A549 (cell line): Measurements from ENCODE around the gene CMTM7. TPM values are rescaled to one million over a fixed set of nuclear protein-coding genes. Genes with fewer than 3 reads are reported as not detected.

ENCODE experiments used
- ATAC-seq, 2 experiments: fragments of 200-7000 bp in 1 of 2; fragments of >200 bp in 1 of 2; cut with Nextera tagmentation in 1 of 2; cut with Tn5 transposase in 1 of 2; 3 replicates each; pipeline versions ENCODE4 v1.8.0 to v1.9.1; 2018 to 2020; ENCODE audit warnings: mild to moderate bottlenecking in 1 of 2, moderate library complexity in 1 of 2
- CTCF ChIA-PET: fragments of 300-600 bp; sonication (Branson Sonifier 250); formaldehyde crosslinking; extraction: SDS; loops from one replicate; lab custom pipeline; 2021; ENCODE audit warnings: antibody characterized with exemption, inconsistent platforms; lab: Yijun Ruan, JAX
- POLR2A ChIA-PET: fragments of 350-600 bp; formaldehyde crosslinking; extraction: SDS; loops from one replicate; lab custom pipeline; 2021; ENCODE audit warnings: antibody characterized with exemption, inconsistent platforms; lab: Yijun Ruan, JAX
- DNase-seq, 2 experiments: peaks; one replicate each; pipeline versions ENCODE4 v3.0.0 to v3.0.0-alpha.2; 2011 to 2016; ENCODE audit warnings: low read depth in 1 of 2, low spot score in 1 of 2
- FAIRE-seq: peaks from 2 replicates; lab custom pipeline; 2011; peaks lifted over from hg19 to GRCh38; lab: Jason Lieb, UNC
- H3K27ac ChIP-seq, 2 experiments: fragments of >200 bp; sonication (Bioruptor Twin); formaldehyde crosslinking; 3 replicates each; pipeline ENCODE4 v1.5.1; 2016 to 2017
- H3K4me1 ChIP-seq: fragments of >200 bp; sonication (Bioruptor Twin); formaldehyde crosslinking; 3 replicates; pipeline ENCODE4 v1.6.1; 2016
- H3K4me2 ChIP-seq: fragments of >200 bp; sonication (Bioruptor Twin); formaldehyde crosslinking; 3 replicates; pipeline ENCODE4 v1.6.1; 2016
- H3K4me3 ChIP-seq: fragments of >200 bp; sonication (Bioruptor Twin); formaldehyde crosslinking; 3 replicates; pipeline ENCODE4 v1.5.1; 2016
- H3K9me3 ChIP-seq: fragments of >200 bp; sonication (Bioruptor Twin); formaldehyde crosslinking; 3 replicates; pipeline ENCODE4 v1.6.1; 2016
- BHLHE40 ChIP-seq: IDR thresholded peaks from 2 replicates; pipeline ENCODE4 v1.6.1; 2012; ENCODE audit warnings: low read depth, low read length, inconsistent platforms
- CBX2 ChIP-seq: fragments of 200-600 bp; sonication (generic); IDR thresholded peaks from 2 replicates; pipeline ENCODE4 v1.6.1; 2016; ENCODE audit warnings: low read depth, mild to moderate bottlenecking, borderline replicate concordance
- CBX8 ChIP-seq: fragments of 200-600 bp; sonication (generic); IDR thresholded peaks from 2 replicates; pipeline ENCODE4 v1.6.1; 2016
- CHD2 ChIP-seq: fragments of 150-350 bp; IDR thresholded peaks from 2 replicates; pipeline ENCODE4 v1.6.1; 2014; ENCODE audit warnings: low read length; ENCODE audit not compliant: partially characterized antibody
- CHD4 ChIP-seq: fragments of 200-600 bp; sonication (generic); IDR thresholded peaks from 2 replicates; pipeline ENCODE4 v1.6.1; 2016; ENCODE audit warnings: antibody characterized with exemption, mild to moderate bottlenecking, borderline replicate concordance
- EP300 ChIP-seq, 2 experiments: fragments of >200 bp; sonication (Bioruptor Twin); formaldehyde crosslinking; IDR thresholded peaks; 2 replicates in 1 of 2; 3 replicates in 1 of 2; pipeline ENCODE4 v1.6.1; 2016 to 2017
- ESRRA ChIP-seq: fragments of 150-350 bp; IDR thresholded peaks from 2 replicates; pipeline ENCODE4 v1.6.1; 2014; ENCODE audit warnings: mild to moderate bottlenecking, low read length, borderline replicate concordance
- FOSB ChIP-seq: fragments of 250-450 bp; sonication (Bioruptor Pico); IDR thresholded peaks from 2 replicates; pipeline ENCODE4 v1.5.0; 2020; ENCODE audit warnings: mild to moderate bottlenecking, moderate library complexity
- FOSL2 ChIP-seq, 2 experiments: fragments of 450-650 bp in 1 of 2; fragments of >200 bp in 1 of 2; sonication (Bioruptor Twin) in 1 of 2; formaldehyde crosslinking; IDR thresholded peaks; 2 replicates each; pipeline versions ENCODE4 v1.5.0 to v1.6.1; 2016 to 2020; ENCODE audit warnings: mild to moderate bottlenecking in 1 of 2, moderate library complexity in 1 of 2
- GATA3 ChIP-seq: IDR thresholded peaks from 2 replicates; pipeline ENCODE4 v1.6.1; 2012; ENCODE audit warnings: borderline replicate concordance
- HEYL ChIP-seq: fragments of 250-450 bp; sonication (Bioruptor Pico); IDR thresholded peaks from 2 replicates; pipeline ENCODE4 v1.8.0; 2021; ENCODE audit warnings: mild to moderate bottlenecking, moderate library complexity
- HOXB13 ChIP-seq: fragments of 250-450 bp; sonication (Bioruptor Pico); IDR thresholded peaks from 2 replicates; pipeline ENCODE4 v1.5.0; 2020; ENCODE audit warnings: low read depth, mild to moderate bottlenecking, moderate library complexity
- HOXB5 ChIP-seq: fragments of 250-450 bp; sonication (Bioruptor Pico); IDR thresholded peaks from 2 replicates; pipeline ENCODE4 v1.5.0; 2020; ENCODE audit warnings: mild to moderate bottlenecking, moderate library complexity
- JUN ChIP-seq, 2 experiments: fragments of >200 bp; sonication (Bioruptor Twin); formaldehyde crosslinking; IDR thresholded peaks; 2 replicates in 1 of 2; 3 replicates in 1 of 2; pipeline ENCODE4 v1.6.1; 2016 to 2017
- KDM1A ChIP-seq: fragments of 200-600 bp; sonication (generic); IDR thresholded peaks from 2 replicates; pipeline ENCODE4 v1.6.1; 2016; ENCODE audit warnings: low read depth, mild to moderate bottlenecking
- KDM5A ChIP-seq: fragments of 200-600 bp; sonication (generic); IDR thresholded peaks from 2 replicates; pipeline ENCODE4 v1.6.1; 2016; ENCODE audit warnings: antibody characterized with exemption, mild to moderate bottlenecking
- MAZ ChIP-seq: fragments of 150-350 bp; IDR thresholded peaks from 2 replicates; pipeline ENCODE4 v1.6.1; 2014; ENCODE audit warnings: antibody characterized with exemption, low read depth, low read length, borderline replicate concordance
- NR3C1 ChIP-seq: fragments of >200 bp; sonication (Bioruptor Twin); formaldehyde crosslinking; IDR thresholded peaks from 3 replicates; pipeline ENCODE4 v1.6.1; 2017
- PHF8 ChIP-seq: fragments of 200-600 bp; sonication (generic); IDR thresholded peaks from 2 replicates; pipeline ENCODE4 v1.6.1; 2016; ENCODE audit warnings: low read depth, mild to moderate bottlenecking, antibody characterized with exemption, moderate library complexity, borderline replicate concordance
- RAD21 ChIP-seq, 2 experiments: fragments of >200 bp in 1 of 2; sonication (Bioruptor Twin) in 1 of 2; formaldehyde crosslinking in 1 of 2; IDR thresholded peaks in 1 of 2; conservative IDR thresholded peaks in 1 of 2; 2 replicates in 1 of 2; 3 replicates in 1 of 2; pipeline ENCODE4 v1.6.1; 2012 to 2018; ENCODE audit warnings: inconsistent platforms in 1 of 2
- RCOR1 ChIP-seq: fragments of 150-350 bp; IDR thresholded peaks from 2 replicates; pipeline ENCODE4 v1.6.1; 2014; ENCODE audit warnings: antibody characterized with exemption, low read length, low read depth
- RFX5 ChIP-seq: fragments of 450-650 bp; IDR thresholded peaks from 2 replicates; pipeline ENCODE4 v1.7.1; 2014; ENCODE audit warnings: antibody characterized with exemption, mild to moderate bottlenecking, moderate library complexity
- SMC3 ChIP-seq: fragments of >200 bp; sonication (Bioruptor Twin); formaldehyde crosslinking; IDR thresholded peaks from 3 replicates; pipeline ENCODE4 v1.6.1; 2018; ENCODE audit warnings: inconsistent platforms
- ZC3H11A ChIP-seq: fragments of 450-650 bp; IDR thresholded peaks from 2 replicates; pipeline ENCODE4 v1.6.1; 2014; ENCODE audit warnings: antibody characterized with exemption, mild to moderate bottlenecking
- ZSCAN20 ChIP-seq: fragments of 250-450 bp; sonication (Bioruptor Pico); IDR thresholded peaks from 2 replicates; pipeline ENCODE4 v1.8.0; 2022; ENCODE audit warnings: mild to moderate bottlenecking, moderate library complexity
- WGBS: methylation state at CpG from one replicate; pipeline ENCODE4 v1.1.6; 2017; ENCODE audit errors: missing lambda C conversion rate; 5-methylcytosine and 5-hydroxymethylcytosine counted together
- polyA plus RNA-seq, 4 experiments: library from polyadenylated mRNA; depleted of rRNA in 3 of 4; stranded (reverse); fragments of >200 nt; fragmentation: RNase III in 1 of 4; extraction: RNeasy Plus Mini Kit Qiagen cat#74134 plus additional on column Dnase treatment in 1 of 4; gene quantifications; 2 replicates in 3 of 4; 3 replicates in 1 of 4; pipeline ENCODE4 v1.2.3, GENCODE V29; 2011 to 2017
- TF ChIP-seq, protein P1 (sequence below): fragments of 450-650 bp; IDR thresholded peaks from 2 replicates; pipeline ENCODE4 v1.6.1; 2014; ENCODE audit warnings: antibody characterized with exemption
- TF ChIP-seq, protein P2 (sequence below): IDR thresholded peaks from 2 replicates; pipeline ENCODE4 v1.6.1; 2012; ENCODE audit warnings: low read depth, borderline replicate concordance
- TF ChIP-seq, protein P3 (sequence below): IDR thresholded peaks from 2 replicates; pipeline ENCODE4 v1.6.1; 2012
- TF ChIP-seq, protein P4 (sequence below): fragments of >200 bp; sonication (Bioruptor Twin); formaldehyde crosslinking; IDR thresholded peaks from 2 replicates; pipeline ENCODE4 v1.6.1; 2016
- TF ChIP-seq, protein P5 (sequence below): fragments of 150-350 bp; IDR thresholded peaks from 2 replicates; pipeline ENCODE4 v1.6.1; 2014; ENCODE audit warnings: low read depth, mild to moderate bottlenecking, low read length
- TF ChIP-seq, protein P6 (sequence below): fragments of 250-450 bp; sonication (Bioruptor Pico); IDR thresholded peaks from 2 replicates; pipeline ENCODE4 v1.5.0; 2020; ENCODE audit warnings: low read depth, mild to moderate bottlenecking, moderate library complexity
- TF ChIP-seq, protein P7 (sequence below): fragments of 250-450 bp; sonication (Bioruptor Pico); IDR thresholded peaks from 2 replicates; pipeline ENCODE4 v1.5.0; 2021; ENCODE audit warnings: mild to moderate bottlenecking, moderate library complexity, borderline replicate concordance

The CMTM7 gene
- polyA plus RNA-seq, 2 of the 4 experiments (the other 2 are of a cell fraction), result 14.2 to 18.7 TPM

DNA sequence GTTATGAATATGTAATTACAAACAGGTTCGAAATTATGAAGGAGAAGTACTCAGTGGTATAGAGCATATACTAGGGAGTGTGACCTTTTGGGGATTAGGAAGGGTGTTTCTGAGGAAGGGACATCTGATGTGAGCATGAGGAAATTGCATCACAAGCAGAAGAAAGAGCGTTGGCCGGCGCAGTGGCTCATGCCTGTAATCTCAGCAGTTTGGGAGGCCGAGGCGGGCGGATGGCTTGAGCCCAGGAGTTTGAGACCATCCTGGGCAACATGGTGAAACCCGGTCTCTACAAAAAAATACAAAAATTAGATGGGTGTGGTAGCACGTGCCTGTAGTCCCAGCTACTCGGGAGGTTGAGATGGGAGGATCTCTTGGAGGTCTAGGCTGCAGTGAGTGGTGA, 6.9 kb downstream of the CMTM7 start:
- H3K27ac ChIP-seq, result no peak overlapping the region
- CTCF ChIA-PET, result interaction anchor here (0.6 to 4.6 kb wide), 6 partner anchors 12 to 221 kb away, joined by 3 to 33 read pairs (median 4); no protein-coding TSS in a partner anchor

DNA sequence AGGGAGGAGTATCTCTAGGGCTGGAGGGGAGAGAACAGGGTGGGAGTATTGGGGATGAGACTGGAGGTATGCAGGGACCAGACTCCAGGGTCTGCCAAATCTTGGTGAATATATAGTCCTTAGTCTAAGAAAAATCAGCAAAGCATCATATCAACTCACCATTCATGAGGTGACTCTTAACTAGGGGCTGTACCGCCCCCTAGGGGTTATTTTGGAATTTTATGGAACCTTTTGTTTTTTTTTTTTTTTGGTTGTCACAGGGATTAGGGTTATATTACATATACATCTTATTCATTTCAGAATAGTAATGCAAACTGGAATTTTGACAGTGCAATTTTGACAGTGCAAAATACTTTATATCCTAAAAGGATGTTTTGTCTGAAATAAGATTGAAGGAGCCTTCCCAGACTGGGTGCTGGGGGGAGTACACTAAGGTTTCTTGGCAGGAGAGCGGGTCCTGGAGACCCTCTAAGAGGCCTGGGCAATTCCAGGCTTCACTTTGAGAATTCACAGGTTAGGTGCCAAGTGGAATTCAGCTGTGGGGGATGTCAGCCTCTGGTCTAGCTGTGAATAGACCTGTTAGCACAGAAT, 7.5 kb downstream of the CMTM7 start:
- CTCF ChIA-PET, result interaction anchor here (1.0 to 4.6 kb wide), 10 partner anchors 9 to 451 kb away, joined by 3 to 33 read pairs (median 4); partner anchors contain the start of gene CMTM7
- no peak for FAIRE-seq
- H3K4me1 ChIP-seq, result peaks cover 14% of the 10 kb centered on the region; the same call in 2 of the 3 replicates
- H3K9me3 ChIP-seq, result no peaks in the 10 kb centered on the region
- H3K4me3 ChIP-seq, result no peak overlapping the region
- H3K27ac ChIP-seq, result no peak overlapping the region
- POLR2A ChIA-PET, result no interaction called here
- ATAC-seq, result peak; percentile 37 to 45; a peak in 4 of 6 replicates
- peak; percentile 48 to 59 for DNase-seq
- no peak overlapping the region for H3K4me2 ChIP-seq
- 53% methylated on average over 2 of the region's 2 CpGs for WGBS
- TF ChIP-seq, protein P1, sequence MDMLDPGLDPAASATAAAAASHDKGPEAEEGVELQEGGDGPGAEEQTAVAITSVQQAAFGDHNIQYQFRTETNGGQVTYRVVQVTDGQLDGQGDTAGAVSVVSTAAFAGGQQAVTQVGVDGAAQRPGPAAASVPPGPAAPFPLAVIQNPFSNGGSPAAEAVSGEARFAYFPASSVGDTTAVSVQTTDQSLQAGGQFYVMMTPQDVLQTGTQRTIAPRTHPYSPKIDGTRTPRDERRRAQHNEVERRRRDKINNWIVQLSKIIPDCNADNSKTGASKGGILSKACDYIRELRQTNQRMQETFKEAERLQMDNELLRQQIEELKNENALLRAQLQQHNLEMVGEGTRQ, result no peak
- TF ChIP-seq EP300 (IDR thresholded peaks at IDR 0.05), result no peak
- TF ChIP-seq, protein P2, sequence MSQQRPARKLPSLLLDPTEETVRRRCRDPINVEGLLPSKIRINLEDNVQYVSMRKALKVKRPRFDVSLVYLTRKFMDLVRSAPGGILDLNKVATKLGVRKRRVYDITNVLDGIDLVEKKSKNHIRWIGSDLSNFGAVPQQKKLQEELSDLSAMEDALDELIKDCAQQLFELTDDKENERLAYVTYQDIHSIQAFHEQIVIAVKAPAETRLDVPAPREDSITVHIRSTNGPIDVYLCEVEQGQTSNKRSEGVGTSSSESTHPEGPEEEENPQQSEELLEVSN, result no peak
- no peak for TF ChIP-seq ZC3H11A
- TF ChIP-seq, protein P3, sequence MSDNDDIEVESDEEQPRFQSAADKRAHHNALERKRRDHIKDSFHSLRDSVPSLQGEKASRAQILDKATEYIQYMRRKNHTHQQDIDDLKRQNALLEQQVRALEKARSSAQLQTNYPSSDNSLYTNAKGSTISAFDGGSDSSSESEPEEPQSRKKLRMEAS, result no peak
- peak; percentile 67 to 69 for TF ChIP-seq RAD21 (conservative IDR thresholded peaks at IDR 0.05 in 1 of 2, IDR thresholded peaks at IDR 0.05 in 1 of 2)
- TF ChIP-seq PHF8, result no peak
- no peak for TF ChIP-seq BHLHE40
- TF ChIP-seq, protein P4, sequence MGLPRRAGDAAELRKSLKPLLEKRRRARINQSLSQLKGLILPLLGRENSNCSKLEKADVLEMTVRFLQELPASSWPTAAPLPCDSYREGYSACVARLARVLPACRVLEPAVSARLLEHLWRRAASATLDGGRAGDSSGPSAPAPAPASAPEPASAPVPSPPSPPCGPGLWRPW, result no peak
- TF ChIP-seq, protein P5, sequence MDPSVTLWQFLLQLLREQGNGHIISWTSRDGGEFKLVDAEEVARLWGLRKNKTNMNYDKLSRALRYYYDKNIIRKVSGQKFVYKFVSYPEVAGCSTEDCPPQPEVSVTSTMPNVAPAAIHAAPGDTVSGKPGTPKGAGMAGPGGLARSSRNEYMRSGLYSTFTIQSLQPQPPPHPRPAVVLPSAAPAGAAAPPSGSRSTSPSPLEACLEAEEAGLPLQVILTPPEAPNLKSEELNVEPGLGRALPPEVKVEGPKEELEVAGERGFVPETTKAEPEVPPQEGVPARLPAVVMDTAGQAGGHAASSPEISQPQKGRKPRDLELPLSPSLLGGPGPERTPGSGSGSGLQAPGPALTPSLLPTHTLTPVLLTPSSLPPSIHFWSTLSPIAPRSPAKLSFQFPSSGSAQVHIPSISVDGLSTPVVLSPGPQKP, result no peak
- TF ChIP-seq HEYL (CRISPR knock-in tag), result no peak
- TF ChIP-seq FOSL2 (IDR thresholded peaks at IDR 0.05), result no peak
- no peak for TF ChIP-seq FOSL2 (CRISPR knock-in tag; IDR thresholded peaks at IDR 0.05)
- no peak for TF ChIP-seq NR3C1
- TF ChIP-seq SMC3, result peak; percentile 33; the same call in 1 of the 3 replicates
- no peak for TF ChIP-seq HOXB5 (CRISPR knock-in tag)
- TF ChIP-seq CBX8, result no peak
- TF ChIP-seq KDM5A, result no peak
- TF ChIP-seq FOSB, result no peak
- TF ChIP-seq RFX5, result no peak
- TF ChIP-seq, protein P6, sequence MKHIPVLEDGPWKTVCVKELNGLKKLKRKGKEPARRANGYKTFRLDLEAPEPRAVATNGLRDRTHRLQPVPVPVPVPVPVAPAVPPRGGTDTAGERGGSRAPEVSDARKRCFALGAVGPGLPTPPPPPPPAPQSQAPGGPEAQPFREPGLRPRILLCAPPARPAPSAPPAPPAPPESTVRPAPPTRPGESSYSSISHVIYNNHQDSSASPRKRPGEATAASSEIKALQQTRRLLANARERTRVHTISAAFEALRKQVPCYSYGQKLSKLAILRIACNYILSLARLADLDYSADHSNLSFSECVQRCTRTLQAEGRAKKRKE, result no peak

More for the DNA sequence above, 6.9 kb downstream of the CMTM7 start:
- no peak for TF ChIP-seq ESRRA
- no peak for TF ChIP-seq GATA3
- TF ChIP-seq CHD2, result no peak
- no peak for TF ChIP-seq RAD21 (conservative IDR thresholded peaks at IDR 0.05 in 1 of 2, IDR thresholded peaks at IDR 0.05 in 1 of 2)
- TF ChIP-seq CBX2, result no peak
- TF ChIP-seq HEYL (CRISPR knock-in tag), result no peak
- no peak for TF ChIP-seq RCOR1
- TF ChIP-seq, protein P7, sequence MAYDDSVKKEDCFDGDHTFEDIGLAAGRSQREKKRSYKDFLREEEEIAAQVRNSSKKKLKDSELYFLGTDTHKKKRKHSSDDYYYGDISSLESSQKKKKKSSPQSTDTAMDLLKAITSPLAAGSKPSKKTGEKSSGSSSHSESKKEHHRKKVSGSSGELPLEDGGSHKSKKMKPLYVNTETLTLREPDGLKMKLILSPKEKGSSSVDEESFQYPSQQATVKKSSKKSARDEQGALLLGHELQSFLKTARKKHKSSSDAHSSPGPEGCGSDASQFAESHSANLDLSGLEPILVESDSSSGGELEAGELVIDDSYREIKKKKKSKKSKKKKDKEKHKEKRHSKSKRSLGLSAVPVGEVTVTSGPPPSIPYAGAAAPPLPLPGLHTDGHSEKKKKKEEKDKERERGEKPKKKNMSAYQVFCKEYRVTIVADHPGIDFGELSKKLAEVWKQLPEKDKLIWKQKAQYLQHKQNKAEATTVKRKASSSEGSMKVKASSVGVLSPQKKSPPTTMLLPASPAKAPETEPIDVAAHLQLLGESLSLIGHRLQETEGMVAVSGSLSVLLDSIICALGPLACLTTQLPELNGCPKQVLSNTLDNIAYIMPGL (CRISPR knock-in tag), result no peak
- TF ChIP-seq, protein P6, result no peak
- TF ChIP-seq EP300 (IDR thresholded peaks at IDR 0.05), result no peak
- no peak for TF ChIP-seq HOXB13
- no peak for TF ChIP-seq ZSCAN20 (CRISPR knock-in tag)
- TF ChIP-seq MAZ, result no peak
- no peak for TF ChIP-seq HOXB5 (CRISPR knock-in tag)
- TF ChIP-seq JUN (IDR thresholded peaks at IDR 0.05), result no peak
- TF ChIP-seq, protein P2, result no peak
- no peak for TF ChIP-seq CHD4
- TF ChIP-seq KDM1A, result no peak
- TF ChIP-seq, all 56 proteins: peak for 0
- WGBS, result 79% methylated on average over 10 of the region's 10 CpGs
- H3K4me1 ChIP-seq, result peaks cover 14% of the 10 kb centered on the region; the same call in 2 of the 3 replicates
- no peak for DNase-seq
- POLR2A ChIA-PET, result no interaction called here
- no peak overlapping the region for H3K4me2 ChIP-seq
- FAIRE-seq, result no peak
- ATAC-seq, result no peak
- no peak overlapping the region for H3K4me3 ChIP-seq
- no peaks in the 10 kb centered on the region for H3K9me3 ChIP-seq
